H1 (cell line): ENCODE results near the gene NDUFB2.

Experiments used
- ATF2 ChIP-seq: IDR thresholded peaks from 2 replicates; pipeline ENCODE4 v1.6.1; 2012; ENCODE audit warnings: low read length, inconsistent platforms
- BACH1 ChIP-seq: IDR thresholded peaks from 2 replicates; pipeline ENCODE4 v1.6.1; 2012; ENCODE audit warnings: low read length, improper control_type of control experiment
- CHD2 ChIP-seq: IDR thresholded peaks from 2 replicates; pipeline ENCODE4 v1.6.1; 2012; ENCODE audit warnings: low read length, improper control_type of control experiment
- CTCF ChIP-seq, 3 experiments: IDR thresholded peaks; 1 replicate in 2 of 3; 2 replicates in 1 of 3; pipeline versions ENCODE4 v1.5.1 to v1.6.1; 2011; ENCODE audit warnings: low read length in 3 of 3, mild to moderate bottlenecking in 3 of 3, inconsistent platforms in 2 of 3, low read depth in 1 of 3, moderate library complexity in 1 of 3; ENCODE audit not compliant: insufficient read depth in 1 of 3; ENCODE audit errors: control extremely low read depth in 1 of 3
- EP300 ChIP-seq, 2 experiments: IDR thresholded peaks; 1 replicate in 1 of 2; 2 replicates in 1 of 2; pipeline ENCODE4 v1.6.1; 2011 to 2012; ENCODE audit warnings: low read depth in 2 of 2, low read length in 2 of 2, mild to moderate bottlenecking in 2 of 2, borderline replicate concordance in 1 of 2, inconsistent platforms in 1 of 2, moderate library complexity in 1 of 2
- HDAC2 ChIP-seq, 2 experiments: fragments of 300-600 bp in 1 of 2; sonication (generic) in 1 of 2; IDR thresholded peaks; 2 replicates each; pipeline ENCODE4 v1.6.1; 2011 to 2012; ENCODE audit warnings: low read depth in 2 of 2, low read length in 2 of 2, mild to moderate bottlenecking in 2 of 2, moderate library complexity in 2 of 2, borderline replicate concordance in 1 of 2, inconsistent platforms in 1 of 2
- MAX ChIP-seq: IDR thresholded peaks from 2 replicates; pipeline ENCODE4 v1.6.1; 2012; ENCODE audit warnings: inconsistent platforms
- POLR2A ChIP-seq, 2 experiments: IDR thresholded peaks; 1 replicate in 1 of 2; 2 replicates in 1 of 2; pipeline ENCODE4 v1.6.1; 2011; ENCODE audit warnings: low read depth in 2 of 2, low read length in 2 of 2, mild to moderate bottlenecking in 2 of 2; ENCODE audit errors: control extremely low read depth in 1 of 2
- POLR2AphosphoS5 ChIP-seq: IDR thresholded peaks from 2 replicates; pipeline ENCODE4 v1.6.1; 2011; ENCODE audit warnings: low read depth, low read length
- RFX5 ChIP-seq: IDR thresholded peaks from 2 replicates; pipeline ENCODE4 v1.6.1; 2011; ENCODE audit warnings: low read depth, low read length, improper control_type of control experiment, borderline replicate concordance

GRCh38 chr7:140661124-140661523 is 35.4 kb upstream of the NDUFB2 start:
- TF ChIP-seq POLR2A (IDR thresholded peaks at IDR 0.05; ENCODE audit: control extremely low read depth in 1 of 2, low read depth in 2 of 2, low read length in 2 of 2) (no peak), EP300 (IDR thresholded peaks at IDR 0.05; ENCODE audit: borderline replicate concordance in 1 of 2, low read depth in 2 of 2, low read length in 2 of 2) (no peak), ATF2 (no peak), BACH1 (no peak), HDAC2 (IDR thresholded peaks at IDR 0.05; ENCODE audit: borderline replicate concordance in 1 of 2, low read depth in 2 of 2, low read length in 2 of 2) (no peak), POLR2AphosphoS5 (no peak), MAX (no peak), CHD2 (no peak), CTCF (IDR thresholded peaks at IDR 0.05; ENCODE audit: control extremely low read depth in 1 of 3, insufficient read depth in 1 of 3, low read depth in 1 of 3, low read length in 3 of 3) (no peak; a peak in 1 of 4 replicates), RFX5 (no peak)
